NCI-H2196 (cell line): ENCODE data around the gene PPM1J.
"Not testable (repeated sequence)": the region's sequence is repeated elsewhere in the genome, so short reads cannot be mapped to it uniquely, and the experiment has no call there.

Experiments used
- DNase-seq: peaks from one replicate; lab custom pipeline; 2025; ENCODE audit not compliant: unreplicated experiment; lab: John Stamatoyannopoulos, UW

Gene PPM1J

GRCh38 chr1:112722601-112723510, 7.7 kb upstream of the PPM1J start:
- DNase-seq, result no peak

GRCh38 chr1:112721966-112722524, 6.9 kb upstream of the PPM1J start:
- DNase-seq, result no peak

DNA sequence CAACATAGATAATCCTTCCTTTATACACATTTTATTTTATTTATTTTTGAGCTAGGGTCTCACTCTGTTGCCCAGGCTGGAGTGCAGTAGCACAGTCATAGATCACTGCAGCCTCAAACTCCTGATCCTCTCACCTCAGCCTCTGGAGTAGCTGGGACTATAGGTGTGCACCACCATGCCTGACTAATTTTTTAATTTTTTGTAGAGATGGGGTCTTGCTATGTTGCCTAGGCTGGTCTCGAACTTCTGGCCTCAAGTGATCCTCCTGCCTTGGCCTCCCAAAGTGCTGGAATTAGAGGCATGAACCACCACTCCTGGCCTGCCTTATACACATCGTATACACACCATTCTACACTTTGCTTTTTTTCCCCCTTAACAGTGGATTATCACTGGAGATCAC, 6.2 kb upstream of the PPM1J start:
- not testable (repeated sequence) for DNase-seq

GRCh38 chr1:112720800-112721199, 5.7 kb upstream of the PPM1J start:
- DNase-seq, result no peak

GRCh38 chr1:112719706-112720105, 4.6 kb upstream of the PPM1J start:
- no peak for DNase-seq

GRCh38 chr1:112718691-112719418, 3.7 kb upstream of the PPM1J start:
- peak; percentile 78 for DNase-seq

DNA sequence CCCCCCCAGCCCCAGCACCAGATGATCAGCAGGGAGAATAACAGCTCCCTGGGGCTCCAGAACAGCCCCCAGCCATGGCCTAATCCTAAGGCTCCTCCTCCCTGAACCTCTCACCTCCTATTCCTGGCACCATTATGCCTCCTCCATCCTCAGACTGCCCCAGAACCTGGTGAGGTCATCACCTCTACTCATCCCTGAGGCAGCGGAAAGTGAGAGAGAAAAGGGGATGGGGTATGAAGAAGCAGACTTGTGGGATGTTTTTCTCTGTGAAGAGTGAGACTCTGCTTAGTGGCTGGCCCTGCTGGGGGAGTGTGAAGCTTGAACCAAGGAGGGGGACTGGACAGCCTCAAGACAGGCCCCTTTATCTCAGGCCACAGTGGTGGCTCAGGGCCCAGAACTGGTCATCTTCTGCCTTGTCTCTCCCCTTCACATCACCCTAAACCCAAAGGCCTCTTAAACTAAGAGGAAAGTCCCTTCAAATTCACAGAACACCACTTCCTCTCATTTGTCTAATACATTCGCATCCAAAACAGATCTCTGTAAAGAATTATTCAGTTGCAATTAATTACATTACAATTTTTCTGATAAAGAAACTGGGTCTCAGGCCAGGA, 2.2 kb upstream of the PPM1J start:
- DNase-seq, result no peak

- peak; percentile 88 for DNase-seq
Observed at GRCh38 chr1:112716133-112716720, 1.1 kb upstream of the PPM1J start.

GRCh38 chr1:112714313-112715263, 544 bp downstream of the PPM1J start:
- no peak for DNase-seq

GRCh38 chr1:112713466-112714312, 1.4 kb downstream of the PPM1J start:
- DNase-seq, result peak; percentile 42

- DNase-seq, result no peak
Observed at GRCh38 chr1:112712701-112713128, 2.4 kb downstream of the PPM1J start.

DNA sequence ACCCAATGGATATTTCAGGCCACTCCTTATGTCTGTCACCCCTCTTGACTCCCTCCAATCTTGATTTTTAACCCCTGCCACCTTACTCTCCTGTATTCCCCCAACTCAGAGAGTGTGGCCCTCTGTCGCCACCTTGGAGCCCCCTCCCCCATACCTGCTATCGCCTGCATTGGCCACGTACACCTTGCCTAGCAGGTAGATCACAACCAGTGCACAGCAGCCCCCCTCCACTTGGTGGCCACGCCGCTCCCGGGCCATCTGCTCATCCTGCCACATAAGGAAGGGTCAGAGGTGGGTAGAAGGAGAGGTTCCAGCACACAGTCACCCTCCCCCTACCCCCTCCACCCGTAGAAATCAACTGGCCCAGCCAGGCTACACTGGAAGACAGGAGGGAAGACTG, 2.9 kb downstream of the PPM1J start:
- DNase-seq, result no peak

GRCh38 chr1:112711670-112712069, 3.5 kb downstream of the PPM1J start:
- DNase-seq, result no peak

GRCh38 chr1:112711041-112711440, 4.1 kb downstream of the PPM1J start:
- DNase-seq, result no peak

- no peak for DNase-seq
Observed at GRCh38 chr1:112710586-112710985, 4.5 kb downstream of the PPM1J start.

- no peak for DNase-seq
Observed at GRCh38 chr1:112710159-112710558, 5.0 kb downstream of the PPM1J start.

- no peak for DNase-seq
Observed at GRCh38 chr1:112708489-112708888, 6.6 kb downstream of the PPM1J start.

DNA sequence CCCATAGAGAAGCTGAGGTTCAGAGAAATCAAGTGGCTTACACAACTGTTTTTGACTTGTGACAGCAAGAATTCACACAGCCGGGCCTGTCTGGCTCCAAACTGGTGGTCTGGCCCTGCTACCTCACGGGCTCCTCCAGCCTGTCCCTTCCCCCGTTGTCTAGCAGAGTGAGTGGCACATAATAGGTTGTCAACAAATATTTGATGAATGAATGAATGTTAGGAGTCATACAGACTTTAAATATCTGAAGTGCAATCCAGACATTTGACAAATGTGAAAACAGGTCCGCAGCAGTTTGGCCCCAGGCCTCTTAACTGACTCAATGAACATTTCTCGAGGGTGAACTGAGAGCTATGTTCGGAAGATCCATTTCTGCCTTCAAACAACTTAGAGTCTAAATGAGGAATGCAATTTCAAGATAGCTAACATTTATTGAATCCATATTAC, 7.1 kb downstream of the PPM1J start:
- no peak for DNase-seq
